CD4-positive, alpha-beta T cell treated with Interleukin-21 for 1 hour (primary cell): ENCODE data around the gene RBM42.
"Not testable (repeated sequence)": the region's sequence is repeated elsewhere in the genome, so short reads cannot be mapped to it uniquely, and the experiment has no call there.

Experiments used
- DNase-seq: peaks from one replicate; pipeline ENCODE4 v3.0.0-alpha.2; 2020

The RBM42 gene

DNA sequence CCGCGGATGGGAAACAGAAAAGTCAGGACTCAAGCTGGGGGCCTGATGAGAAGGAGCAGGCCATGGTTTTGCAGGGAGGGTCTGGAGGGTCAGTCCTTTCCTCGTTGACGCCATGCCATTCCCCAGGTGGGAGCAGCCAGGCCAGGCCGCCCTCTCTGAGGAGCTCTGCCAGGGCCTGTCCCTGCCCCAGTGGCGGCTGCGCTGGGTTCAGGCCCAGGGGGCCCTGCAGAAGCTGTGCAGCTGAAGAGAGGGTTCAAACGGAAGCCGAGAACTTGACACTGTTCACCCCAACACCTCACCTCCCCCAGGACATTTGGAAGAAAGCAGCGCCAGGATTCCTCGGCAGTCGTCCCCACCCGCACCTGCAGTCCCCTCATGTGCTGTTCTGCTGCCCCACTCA is 6.1 kb upstream of the RBM42 start:
- no peak for DNase-seq

DNA sequence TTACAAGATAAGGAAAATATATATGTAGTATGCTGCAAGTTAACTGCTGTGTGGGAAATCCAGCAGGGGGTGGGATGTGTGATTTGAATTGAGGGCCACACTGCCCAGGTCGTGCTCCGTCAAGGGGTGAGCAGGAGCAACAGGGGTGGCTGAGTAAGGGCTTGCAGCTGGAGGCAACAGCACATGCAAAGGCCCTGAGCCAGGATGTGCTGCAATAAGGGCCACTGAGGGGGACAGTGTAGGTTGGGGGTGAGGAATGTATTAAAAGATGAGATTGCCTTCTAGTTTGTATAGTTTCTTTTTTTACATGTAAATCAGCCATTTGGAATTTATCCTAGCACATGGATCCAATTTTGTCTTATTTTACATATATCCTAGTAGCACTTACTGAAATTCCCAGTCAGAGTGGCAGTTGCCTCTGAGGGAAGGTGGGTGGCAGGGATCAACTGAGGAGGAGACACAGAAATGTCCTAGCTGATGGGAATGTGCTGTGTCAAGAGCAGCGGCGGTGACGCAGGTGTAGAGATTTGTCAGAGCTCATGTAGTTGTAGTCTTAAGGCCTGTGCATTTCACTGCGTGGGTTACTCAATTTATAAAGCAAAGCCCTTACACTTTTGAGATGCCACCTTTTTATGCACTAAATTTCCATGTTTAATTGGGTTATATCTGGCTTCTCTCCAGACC is 5.4 kb upstream of the RBM42 start:
- no peak for DNase-seq

DNA sequence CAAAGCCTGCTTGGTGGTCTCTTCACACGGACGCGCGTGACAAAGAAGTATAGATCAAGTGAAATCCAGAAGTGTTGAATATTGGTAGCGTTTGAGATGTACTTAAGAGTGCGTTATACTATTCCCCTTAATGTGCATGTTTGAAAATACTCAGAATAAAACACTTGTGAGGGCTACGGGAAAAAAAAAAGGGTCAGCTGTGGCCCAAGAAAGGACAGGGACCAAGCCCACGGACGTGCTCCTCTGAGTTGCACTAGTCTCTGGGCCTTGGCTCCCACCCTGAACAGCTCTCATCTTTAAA is 622 bp upstream of the RBM42 start:
- DNase-seq: no peak

DNA sequence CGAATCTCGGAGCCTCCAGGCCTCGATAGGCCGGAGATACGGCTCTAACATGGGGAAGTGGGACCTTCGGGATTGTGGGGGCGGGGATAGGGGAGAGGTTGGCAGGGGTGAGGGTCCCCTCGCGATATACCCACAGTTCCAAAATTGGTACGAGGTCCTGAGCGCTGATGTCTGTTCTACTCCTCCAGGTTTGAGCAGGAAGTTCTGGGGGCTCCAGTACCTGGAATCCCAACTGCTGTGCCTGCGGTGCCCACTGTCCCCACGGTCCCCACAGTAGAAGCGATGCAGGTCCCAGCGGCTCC is 447 bp downstream of the RBM42 start:
- no peak for DNase-seq

DNA sequence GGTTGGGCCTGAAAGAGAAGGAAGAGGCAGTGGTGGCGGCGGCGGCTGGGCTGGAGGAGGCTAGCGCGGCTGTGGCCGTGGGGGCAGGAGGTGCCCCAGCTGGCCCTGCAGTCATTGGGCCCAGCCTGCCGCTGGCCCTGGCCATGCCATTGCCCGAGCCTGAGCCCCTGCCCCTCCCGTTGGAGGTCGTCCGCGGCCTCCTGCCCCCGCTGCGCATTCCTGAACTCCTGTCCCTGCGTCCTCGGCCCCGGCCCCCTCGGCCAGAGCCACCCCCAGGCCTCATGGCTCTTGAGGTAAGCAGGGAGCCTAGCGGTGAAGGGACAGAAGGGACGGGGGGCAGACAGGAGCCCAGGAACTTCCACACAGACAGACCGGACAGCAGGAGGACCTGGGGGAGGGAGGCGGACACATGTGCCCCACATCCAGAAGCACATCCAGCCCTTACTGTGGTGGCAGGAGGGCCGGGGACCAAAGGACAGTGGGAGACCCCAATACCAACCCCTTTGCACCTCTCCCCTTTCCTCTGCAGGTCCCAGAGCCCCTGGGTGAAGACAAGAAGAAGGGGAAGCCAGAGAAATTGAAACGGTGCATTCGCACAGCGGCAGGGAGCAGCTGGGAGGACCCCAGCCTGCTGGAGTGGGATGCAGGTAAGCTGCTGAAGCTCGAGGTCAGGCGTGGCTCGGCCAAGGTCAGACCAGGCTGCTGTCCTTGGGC is 5.0 kb downstream of the RBM42 start:
- DNase-seq: no peak

DNA sequence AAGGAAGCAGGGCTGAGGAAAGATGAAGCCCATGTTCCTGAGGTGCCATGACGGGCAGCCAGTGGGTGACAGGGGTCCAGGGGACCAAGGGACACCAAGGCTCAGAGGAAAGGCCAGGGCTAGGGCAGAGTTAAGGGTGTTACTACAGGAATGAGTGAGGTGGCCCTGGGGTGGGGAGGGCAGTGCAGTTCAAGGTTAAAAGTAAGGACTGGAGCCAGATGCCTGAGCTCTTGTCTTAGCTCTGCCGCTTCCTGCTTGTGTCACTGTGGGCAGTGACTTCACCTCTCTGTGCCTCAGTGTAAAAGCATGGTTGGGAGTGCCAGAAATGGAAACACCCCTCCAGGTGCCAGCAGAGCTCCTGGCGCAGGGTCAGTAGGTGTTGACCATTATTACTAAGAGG is 7.8 kb downstream of the RBM42 start:
- no peak for DNase-seq

DNA sequence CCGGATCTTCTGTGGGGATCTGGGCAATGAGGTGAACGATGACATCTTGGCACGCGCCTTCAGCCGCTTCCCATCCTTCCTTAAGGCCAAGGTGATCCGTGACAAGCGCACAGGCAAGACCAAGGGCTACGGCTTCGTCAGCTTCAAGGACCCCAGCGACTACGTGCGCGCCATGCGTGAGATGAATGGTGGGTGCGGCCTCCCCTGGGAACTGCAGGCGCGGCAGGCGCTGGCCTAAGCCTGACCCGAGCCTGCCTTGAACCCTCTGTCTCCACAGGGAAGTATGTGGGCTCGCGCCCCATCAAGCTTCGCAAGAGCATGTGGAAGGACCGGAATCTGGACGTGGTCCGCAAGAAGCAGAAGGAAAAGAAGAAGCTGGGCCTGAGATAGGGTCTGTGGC is 8.3 kb downstream of the RBM42 start:
- DNase-seq: no peak

DNA sequence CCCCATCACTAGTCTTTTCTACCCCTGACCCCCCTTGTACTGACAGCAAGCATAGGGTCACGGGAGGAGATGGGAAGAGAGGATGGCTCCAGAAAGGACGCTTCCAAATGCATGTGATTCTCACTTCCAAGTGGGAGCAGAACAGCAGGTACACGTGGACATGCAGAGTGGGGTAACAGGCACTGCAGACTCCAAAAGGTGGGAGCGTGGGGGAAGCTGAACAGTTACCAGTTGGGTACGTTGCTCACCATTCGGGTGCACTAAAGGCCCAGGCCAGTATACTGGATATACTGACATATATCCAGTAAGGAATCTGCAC is 10.4 kb downstream of the RBM42 start:
- no peak for DNase-seq

DNA sequence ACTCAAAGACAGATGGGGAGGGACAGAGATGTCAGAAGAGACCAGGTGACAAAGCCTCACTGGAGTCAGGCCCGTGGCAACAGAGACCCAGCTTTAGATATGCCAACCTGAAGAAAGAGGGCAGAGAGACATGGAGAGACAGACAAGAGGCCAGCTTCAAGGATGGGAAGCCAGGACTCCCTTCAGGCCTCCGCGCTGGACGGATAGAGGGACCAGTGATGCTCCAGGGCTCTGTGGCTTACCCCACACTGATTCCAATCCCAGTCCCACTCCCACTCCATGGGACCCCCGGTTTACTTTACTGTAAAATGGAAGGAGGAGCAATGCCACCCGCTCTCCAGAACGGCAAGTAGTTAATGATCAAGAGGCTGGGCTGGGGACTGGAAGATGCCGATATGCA is 11.0 kb downstream of the RBM42 start:
- no peak for DNase-seq

DNA sequence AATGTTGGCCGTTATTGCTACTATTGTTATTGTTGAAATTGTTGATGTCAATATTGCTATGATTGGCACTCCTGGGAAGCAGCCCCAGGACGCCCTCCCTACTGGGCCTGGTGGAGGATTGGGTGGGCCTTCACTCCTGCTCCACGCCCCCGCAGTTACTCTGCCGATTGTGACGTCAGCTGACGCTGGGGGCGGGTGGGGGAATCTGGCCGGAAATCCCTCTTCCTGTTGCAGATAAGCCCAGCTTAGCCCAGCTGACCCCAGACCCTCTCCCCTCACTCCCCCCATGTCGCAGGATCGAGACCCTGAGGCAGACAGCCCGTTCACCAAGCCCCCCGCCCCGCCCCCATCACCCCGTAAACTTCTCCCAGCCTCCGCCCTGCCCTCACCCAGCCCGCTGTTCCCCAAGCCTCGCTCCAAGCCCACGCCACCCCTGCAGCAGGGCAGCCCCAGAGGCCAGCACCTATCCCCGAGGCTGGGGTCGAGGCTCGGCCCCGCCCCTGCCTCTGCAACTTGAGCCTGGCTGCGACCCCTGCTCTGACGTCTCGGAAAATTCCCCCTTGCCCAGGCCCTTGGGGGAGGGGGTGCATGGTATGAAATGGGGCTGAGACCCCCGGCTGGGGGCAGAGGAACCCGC is 12.8 kb downstream of the RBM42 start, which contains the start of gene ETV2:
Gene ETV2, plus strand, starts transcription at position 231 of the 637 bp plus-strand sequence. CDS start 716 bp downstream, outside the sequence.
- DNase-seq: peak; percentile 65

DNA sequence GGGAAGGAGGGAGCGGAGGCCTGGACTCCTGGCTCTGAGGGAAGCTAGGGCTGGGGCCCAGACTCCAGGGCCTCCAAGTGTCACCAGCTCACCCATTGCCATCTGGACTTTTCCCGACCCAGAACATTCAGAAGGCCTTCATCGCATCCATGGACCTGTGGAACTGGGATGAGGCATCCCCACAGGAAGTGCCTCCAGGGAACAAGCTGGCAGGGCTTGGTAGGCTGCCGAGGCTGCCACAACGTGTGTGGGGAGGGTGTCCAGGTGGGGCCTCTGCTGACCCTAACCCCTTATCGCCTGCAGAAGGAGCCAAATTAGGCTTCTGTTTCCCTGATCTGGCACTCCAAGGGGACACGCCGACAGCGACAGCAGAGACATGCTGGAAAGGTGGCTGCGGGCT is 13.5 kb downstream of the RBM42 start:
- DNase-seq: no peak

DNA sequence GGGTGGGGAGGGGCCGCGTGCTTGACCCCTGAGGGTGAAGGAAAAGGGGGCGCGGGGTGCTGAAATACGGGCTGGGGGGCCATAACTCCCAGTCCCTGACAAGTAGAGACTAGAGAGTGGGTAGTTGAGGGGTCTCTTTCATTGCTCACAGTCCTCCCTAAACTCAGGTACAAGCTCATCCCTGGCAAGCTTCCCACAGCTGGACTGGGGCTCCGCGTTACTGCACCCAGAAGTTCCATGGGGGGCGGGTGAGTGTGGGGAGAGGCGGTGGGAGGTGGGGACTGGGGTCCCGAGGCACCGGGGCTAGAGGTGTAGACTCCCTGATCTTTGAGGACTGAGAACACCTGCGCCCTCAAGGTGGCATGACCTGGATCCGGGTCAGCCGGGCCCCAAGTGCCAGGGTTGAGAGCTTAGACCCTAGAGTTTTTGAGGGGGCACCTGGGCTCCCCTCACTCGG is 14.0 kb downstream of the RBM42 start:
- no peak for DNase-seq

DNA sequence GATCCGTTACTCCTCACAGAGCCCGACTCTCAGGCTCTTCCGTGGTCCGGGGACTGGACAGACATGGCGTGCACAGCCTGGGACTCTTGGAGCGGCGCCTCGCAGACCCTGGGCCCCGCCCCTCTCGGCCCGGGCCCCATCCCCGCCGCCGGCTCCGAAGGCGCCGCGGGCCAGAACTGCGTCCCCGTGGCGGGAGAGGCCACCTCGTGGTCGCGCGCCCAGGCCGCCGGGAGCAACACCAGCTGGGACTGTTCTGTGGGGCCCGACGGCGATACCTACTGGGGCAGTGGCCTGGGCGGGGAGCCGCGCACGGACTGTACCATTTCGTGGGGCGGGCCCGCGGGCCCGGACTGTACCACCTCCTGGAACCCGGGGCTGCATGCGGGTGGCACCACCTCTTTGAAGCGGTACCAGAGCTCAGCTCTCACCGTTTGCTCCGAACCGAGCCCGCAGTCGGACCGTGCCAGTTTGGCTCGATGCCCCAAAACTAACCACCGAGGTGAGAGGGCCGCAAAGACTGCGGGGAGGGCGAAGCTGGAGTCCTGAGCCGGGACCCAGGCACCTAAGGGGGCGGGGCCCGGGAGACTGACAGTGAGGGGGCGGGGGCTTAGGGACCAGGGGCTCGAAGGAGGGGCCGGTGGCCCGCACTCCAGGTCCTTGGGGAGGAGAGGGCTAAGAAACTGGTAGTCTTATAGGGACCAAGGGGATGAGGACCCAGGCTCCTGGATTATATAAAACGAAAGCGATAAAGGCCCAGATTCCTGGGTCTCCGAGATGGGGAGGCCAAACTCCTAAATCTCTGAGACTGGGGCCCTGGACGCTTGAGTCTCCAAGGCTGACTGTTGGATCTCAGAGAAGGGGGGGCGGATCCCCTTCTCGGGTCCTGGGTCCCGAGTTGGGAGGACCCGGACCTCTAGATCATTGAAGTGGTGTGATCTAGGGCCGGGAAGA is 14.7 kb downstream of the RBM42 start:
- peak; percentile 85 for DNase-seq

DNA sequence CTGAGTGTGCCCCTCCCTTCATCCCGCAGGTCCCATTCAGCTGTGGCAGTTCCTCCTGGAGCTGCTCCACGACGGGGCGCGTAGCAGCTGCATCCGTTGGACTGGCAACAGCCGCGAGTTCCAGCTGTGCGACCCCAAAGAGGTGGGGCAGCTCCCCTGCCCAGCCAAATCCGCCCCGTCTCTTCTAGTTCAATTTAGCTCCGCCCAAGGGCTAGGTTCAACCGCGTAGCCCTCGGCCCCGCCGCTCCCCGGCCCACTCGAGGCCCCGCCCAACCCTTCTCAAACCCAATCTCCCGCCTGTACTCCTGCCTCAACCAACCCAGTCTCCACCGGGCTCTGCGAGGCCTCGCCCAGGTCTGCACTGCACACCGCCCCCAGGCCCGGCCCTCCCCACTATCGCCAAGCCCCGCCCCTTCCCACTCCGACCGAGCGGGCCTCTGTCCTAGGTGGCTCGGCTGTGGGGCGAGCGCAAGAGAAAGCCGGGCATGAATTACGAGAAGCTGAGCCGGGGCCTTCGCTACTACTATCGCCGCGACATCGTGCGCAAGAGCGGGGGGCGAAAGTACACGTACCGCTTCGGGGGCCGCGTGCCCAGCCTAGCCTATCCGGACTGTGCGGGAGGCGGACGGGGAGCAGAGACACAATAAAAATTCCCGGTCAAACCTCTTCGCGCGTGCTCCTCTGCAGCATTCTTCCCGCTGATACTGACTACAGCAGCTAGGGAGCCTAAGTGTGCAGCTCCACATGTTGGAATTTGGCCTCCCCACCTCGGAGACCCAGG is 15.6 kb downstream of the RBM42 start:
- peak; percentile 98 for DNase-seq

DNA sequence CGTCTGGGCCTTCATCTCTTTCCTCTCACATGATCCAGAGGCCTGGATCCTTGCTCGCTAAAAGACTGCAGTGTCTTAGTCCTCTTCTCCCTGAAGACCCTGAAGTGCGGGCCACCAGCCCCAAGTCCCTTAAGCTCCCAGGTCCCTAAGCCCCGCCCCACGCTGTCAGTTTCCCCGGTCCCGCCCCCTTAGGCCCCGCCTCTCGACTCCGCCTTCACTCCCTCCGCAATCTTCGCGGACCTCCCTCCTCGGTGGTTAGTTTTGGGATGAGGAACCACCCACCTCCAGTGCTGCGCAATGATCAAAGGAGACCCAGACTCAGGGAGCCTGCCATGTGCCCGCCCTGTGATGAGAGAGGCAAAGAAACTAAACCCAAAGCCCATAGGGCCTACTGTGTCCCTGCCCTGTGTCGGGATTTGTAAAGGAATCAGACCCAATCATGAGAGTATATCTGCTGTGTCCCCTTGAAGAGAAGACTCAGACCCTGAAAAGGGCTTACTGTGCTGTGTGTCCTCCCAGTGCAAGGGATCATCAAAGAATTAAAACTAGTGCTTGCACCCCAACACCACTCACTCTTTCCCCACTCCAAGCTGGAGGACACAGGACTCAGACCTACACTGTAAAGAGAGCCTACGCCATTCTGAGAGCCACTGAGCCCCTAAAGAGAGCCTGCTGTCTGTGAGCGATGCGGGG is 16.3 kb downstream of the RBM42 start:
- DNase-seq: peak; percentile 77

DNA sequence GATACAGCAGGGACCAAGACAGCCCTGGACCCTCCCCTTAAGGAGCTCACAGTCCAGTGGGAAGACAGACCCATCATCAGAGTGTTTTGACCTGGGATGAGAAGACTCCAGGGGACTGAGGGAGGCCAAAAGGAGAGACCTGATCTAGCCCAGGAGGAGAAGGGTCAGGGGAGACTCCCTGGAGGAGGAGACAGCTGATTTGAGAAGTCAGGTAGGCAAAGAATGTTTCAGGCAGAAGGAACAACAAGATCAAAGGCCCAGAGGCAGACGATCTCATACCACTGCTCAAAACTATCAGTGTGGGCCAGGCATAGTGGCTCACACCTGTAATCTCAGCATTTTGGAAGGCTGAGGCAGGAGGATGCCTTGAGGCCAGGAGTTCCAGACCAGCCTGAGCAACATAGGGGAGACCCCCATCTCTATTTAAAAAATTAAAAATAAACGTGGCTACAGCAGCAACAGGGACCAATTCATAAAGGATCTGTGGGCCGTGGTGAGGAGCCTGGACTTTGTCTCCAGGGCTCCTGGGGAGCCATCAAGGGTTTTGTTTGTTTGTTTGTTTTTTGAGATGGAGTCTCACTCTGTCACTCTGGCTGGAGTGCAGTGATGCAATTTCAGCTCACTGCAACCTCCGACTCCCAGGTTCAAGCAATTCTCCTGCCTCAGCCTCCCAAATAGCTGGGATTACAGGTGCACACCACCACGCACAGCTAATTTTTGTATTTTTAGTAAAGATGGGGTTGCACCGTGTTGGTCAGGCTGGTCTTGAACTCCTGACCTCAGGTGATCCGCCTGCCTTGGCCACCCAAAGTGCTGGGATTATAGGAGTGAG is 17.1 kb downstream of the RBM42 start:
- no peak for DNase-seq

DNA sequence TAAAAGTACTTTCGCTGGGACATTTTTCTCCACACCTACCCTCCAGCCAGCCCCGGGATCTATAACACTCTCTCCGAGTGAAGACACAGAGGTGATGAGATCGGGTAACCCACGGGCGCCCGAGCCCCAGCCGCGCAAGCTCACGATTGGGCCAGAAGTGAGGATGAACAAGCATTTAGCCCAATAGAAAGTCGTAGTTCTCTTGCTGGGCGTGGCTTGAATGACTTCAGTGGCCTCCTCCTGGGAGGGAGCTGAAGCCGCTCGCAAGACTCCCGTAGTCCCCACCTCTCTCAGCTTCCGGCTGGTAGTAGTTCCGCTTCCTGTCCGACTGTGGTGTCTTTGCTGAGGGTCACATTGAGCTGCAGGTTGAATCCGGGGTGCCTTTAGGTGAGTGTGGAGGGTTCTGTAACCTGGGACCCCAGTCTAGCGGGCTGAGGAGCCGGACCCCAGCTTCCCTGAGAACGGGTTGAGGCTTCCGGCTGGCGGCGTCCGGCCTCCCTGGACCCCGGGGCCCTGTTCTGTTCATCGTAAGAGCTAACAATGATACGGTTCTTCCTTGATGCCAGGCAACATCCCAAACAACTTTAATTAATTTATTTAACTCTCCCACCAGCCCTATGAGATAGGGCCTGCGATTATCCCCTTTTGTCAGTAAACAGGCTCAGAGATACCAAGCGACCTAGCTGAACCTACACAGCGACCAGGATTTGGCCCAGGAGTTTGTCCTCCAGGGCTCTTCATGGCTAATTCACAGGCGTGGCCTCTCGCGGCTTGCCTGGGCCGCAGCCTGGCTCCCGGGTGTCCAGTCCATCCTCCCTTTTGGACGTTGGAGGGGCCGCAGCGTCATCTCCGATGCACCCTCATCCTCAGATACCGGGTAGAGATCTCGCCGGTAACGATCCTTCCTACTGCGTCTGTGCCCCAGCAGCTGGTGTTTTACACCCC is 19.5 kb downstream of the RBM42 start, which contains the start of gene COX6B1:
Gene COX6B1, plus strand, starts transcription at position 307 of the 945 bp plus-strand sequence. CDS start 2,921 bp downstream, outside the sequence.
- DNase-seq: peak; percentile 96

DNA sequence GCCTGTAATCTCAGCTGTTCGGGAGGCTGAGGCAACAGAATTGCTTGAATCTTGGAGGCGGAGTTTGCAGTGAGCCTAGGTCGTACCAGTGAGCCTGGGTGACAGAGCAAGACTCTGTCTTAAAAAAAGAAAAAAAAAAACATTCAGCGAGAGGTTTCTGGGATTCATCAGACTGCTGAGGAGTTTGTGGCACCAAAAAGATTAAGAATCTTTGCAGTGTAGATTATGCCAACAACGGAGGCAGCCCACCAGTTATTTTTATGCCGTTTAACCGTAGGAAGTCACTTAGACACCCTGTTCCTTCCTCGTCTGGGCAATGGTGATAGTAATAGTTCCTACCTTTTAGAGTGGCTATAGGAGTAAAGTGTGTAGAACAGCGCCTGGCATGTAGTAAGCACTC is 21.7 kb downstream of the RBM42 start:
- no peak for DNase-seq

DNA sequence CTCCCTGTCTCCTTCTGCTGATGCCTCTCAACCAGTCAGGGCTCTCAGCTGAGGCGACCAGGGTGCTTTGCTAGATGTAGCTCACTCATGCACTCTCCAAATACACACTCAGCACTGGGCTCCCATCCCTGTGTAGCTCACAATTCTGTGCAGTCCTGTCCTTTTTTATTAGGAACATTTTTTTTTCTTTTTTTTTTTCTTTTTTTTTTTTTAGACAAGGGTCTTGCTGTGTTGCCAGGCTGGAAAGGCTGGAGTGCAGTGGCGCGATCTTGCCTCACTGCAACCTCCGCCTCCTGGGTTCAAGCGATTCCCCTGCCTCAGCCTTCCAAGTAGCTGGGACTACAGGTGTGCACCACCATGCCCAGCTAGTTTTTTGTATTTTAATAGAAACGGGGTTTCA is 26.0 kb downstream of the RBM42 start:
- DNase-seq: not testable (repeated sequence)

DNA sequence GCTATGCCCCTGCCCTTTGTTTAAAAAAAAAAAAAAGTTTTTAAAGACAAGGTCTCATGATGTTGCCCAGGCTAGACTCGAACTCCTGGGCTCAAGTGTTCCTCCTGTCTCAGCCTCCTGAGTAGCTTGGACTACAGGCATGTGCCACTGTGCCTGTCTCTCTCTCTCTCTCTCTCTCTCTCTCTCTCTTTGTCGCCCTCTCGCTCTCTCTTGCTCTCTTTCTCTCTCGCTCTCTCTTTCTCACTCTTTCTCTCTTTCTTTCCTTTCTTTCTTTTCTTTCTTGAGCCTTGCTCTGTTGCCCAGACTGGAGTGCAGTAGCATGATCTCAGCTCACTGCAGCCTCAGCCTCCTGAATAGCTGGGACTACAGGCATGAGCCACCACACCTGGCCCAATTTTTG is 26.8 kb downstream of the RBM42 start:
- no peak for DNase-seq
